GM19372 (cell line): Measurements from ENCODE around the gene RIMBP2.
"Not testable (repeated sequence)": the region's sequence is repeated elsewhere in the genome, so short reads cannot be mapped to it uniquely, and the experiment has no call there.

Experiments
- ATAC-seq: cut with Tn5 transposase; IDR thresholded peaks from one replicate; pipeline ENCODE4 v1.9.1; 2021; ENCODE audit warnings: mild to moderate bottlenecking, low read depth, moderate library complexity; ENCODE audit not compliant: unreplicated experiment

Gene RIMBP2

DNA sequence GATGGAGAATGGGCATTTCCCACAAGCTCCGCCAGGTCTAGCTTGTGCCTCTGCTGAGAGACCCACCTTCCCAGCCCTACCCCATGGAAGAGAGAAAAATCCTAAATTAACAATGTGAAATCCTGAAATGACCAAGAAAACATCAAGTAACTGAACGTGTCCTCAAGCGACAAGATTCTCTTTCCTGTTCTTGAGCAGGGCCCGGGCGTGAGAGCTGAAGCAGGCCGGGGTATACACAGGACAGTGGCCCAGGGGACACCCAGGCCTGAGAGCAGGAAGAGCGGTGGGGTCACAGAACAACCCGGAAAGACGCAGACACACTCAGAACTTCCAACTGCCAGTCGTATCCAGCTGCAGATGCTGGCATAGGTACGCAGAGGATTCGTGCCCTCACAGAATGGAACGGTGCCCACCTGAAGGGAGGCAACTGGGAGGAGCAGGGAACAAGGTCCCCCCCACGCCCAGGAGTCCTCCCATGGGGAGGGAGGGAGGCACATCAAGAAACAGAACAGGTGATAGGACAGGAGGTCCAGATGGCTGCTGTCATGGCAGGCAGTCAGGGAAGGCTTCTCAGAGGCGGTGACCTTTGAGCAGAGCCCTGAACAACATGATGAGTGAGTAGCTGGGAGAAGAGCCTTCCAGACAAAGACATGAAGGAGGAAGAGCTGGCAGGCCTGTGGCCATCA lies 9.1 kb downstream of the RIMBP2 start:
- no peak for ATAC-seq

- ATAC-seq: no peak
These were observed 9.8 kb downstream of the RIMBP2 start for GRCh38 chr12:130706311-130706710.

DNA sequence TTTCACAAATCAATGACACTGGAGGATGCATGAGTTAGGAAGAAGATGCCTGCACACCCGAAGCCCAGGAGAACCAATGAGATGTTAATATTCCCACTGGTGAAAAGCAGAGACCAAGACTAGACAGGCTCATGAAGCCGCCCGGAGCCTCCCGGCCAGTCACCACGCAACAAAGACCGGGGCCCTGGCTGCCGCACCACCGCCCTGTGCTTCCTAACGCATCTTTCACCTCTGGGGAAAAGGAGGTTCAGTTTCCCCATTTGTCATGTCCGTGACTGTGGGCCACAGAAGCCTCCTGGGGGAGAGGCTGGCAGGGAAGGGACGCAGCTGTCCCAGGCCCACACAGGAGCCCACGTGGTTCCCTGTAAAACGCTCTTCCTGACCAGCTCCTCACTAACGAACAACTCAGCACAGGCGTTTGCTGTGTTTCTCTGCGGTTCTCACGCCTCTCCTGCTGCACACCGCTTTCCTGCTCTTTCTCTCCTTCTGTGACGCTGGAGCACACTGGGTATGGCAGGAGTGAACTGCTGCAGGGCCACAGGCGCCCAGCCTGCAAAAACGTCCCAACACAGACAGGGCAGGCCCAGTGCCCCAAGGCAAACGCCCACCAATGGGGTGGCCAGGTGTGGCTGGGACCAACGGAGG lies 10.8 kb downstream of the RIMBP2 start:
- ATAC-seq: no peak

GRCh38 chr12:130704606-130705005 lies 11.5 kb downstream of the RIMBP2 start:
- ATAC-seq: no peak

DNA sequence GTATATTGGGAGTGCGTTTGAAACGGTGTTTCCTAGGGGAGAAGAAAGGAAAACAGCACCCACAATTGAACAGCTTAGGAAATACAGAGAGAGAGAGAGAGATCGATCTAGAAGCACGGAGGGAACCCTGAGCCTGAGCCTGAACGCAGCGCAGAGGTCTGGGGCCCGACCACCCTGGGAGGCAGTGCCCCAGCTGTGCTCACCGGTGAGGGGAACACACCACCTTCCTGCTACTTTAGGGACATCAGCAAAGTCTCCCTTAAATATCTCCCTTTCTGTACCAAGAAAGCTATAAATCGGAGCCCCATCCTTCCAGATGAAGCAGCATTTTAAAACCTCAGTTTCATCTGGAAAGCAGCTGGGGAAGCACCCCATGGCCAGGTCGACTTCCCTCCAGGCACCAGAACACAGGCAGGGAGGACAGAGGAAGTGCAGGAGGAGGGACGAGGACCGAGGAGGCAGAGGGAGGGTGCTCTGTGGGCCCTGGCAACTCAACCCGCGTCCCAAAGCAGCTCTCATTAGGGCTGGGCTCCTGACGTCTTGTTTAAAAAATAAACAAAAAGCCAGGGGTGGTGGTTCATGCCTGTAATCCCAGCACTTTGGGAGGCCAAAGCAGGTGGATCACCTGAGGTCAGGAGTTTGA lies 12.2 kb downstream of the RIMBP2 start:
- no peak for ATAC-seq

DNA sequence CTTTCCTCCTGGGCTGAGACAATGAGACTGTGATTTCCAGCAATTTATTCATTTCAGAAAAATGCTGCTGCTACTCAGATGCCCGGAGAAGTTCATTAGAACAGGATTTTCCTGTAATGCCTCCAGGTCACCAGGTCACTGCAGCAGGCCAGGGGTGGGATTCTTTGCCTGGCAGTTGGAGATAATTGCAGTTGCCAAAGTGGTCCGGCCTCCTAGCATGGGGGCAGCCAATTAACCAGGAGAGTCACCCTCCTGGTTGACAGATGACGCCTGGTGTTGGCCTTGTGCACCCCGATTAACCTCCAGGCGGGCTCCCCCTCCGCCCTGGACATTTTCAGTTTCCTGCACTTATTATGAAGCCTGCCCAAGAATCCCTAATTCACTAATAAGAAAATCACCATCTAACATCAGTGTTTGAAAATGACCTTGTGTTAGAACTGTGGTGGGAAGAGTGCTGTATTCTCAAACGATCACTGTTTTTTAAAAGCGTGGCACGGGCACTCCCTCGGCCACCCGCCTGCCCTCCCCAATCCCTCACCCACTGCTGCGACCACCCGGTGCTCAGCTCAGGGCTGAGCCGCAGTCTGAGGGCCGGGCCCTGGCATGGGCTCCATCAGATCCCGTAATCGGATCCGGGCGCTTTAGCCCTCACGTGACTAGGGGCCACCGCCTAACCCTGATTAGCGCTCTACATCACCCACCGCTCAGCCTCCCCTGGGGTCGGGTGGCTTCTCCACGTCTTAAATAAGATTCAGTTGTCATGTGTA lies 12.9 kb downstream of the RIMBP2 start:
- no peak for ATAC-seq

- ATAC-seq: no peak
These were observed 14.7 kb downstream of the RIMBP2 start for GRCh38 chr12:130701402-130701744.

GRCh38 chr12:130700492-130701401 lies 15.4 kb downstream of the RIMBP2 start:
- ATAC-seq: no peak

- ATAC-seq: no peak
These were observed 18.0 kb downstream of the RIMBP2 start for GRCh38 chr12:130698106-130698505.

GRCh38 chr12:130696379-130697100 lies 19.6 kb downstream of the RIMBP2 start:
- ATAC-seq: no peak

GRCh38 chr12:130695061-130695460 lies 21.0 kb downstream of the RIMBP2 start:
- ATAC-seq: no peak

GRCh38 chr12:130689408-130690405 lies 26.4 kb downstream of the RIMBP2 start:
- no peak for ATAC-seq

- ATAC-seq: not testable (repeated sequence)
These were observed 27.1 kb downstream of the RIMBP2 start for GRCh38 chr12:130688999-130689398.

- ATAC-seq: no peak
These were observed 28.0 kb downstream of the RIMBP2 start for GRCh38 chr12:130687796-130688778.

GRCh38 chr12:130687190-130687589 lies 28.9 kb downstream of the RIMBP2 start:
- no peak for ATAC-seq

DNA sequence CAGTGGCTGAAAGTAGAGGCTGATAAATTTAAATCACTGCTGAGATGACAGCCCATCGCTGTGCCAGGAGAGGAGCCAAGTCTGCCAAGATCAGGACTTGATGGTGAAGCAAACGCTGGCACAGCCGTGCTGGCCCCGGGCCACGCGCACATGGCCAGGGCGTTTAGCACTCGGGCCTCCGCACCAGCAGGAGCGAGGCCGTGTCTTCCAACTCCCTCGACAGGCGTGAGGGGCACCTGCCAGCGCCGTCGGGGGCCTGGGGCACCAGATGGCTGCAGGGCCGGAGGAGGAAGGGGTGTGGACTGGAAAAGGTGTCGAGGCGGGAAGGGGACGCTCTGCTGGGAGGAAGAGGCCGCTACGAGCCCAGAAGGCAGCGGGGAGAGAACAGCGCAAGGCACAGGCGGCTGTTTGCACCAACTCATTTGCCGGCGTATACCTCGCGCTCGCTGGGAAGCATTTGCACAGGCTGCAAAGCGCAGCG lies 29.5 kb downstream of the RIMBP2 start:
- ATAC-seq: no peak

- no peak for ATAC-seq
These were observed 30.2 kb downstream of the RIMBP2 start for GRCh38 chr12:130685850-130686249.
